ENCODE measurements around the gene PPP1R14D. TPM values are rescaled to one million over a fixed set of nuclear protein-coding genes. Genes with fewer than 3 reads are reported as not detected.
A peak's percentile ranks its signal among the peaks of the same experiment; 100 is the strongest.

The PPP1R14D gene
- total and polyA plus RNA-seq, 12 donors = not detected

- H3K27ac ChIP-seq = no peak within 1 kb of the TSS
- TF ChIP-seq CTCF (IDR thresholded peaks at IDR 0.05) = peak in 6 of 9 donors; percentile 9 to 45 (median 34)
- ATAC-seq (peak; percentile 59 to 83 (median 70)), DNase-seq (peak in 1 of 2 donors; percentile 36)
- intact Hi-C loops (cut with DNase I) = no loop called here
- peak within 1 kb of the TSS; percentile 12 to 61 (median 54) for H3K4me3 ChIP-seq
- H3K9me3 ChIP-seq = no peaks in the 10 kb centered on the region
- no peaks in the 10 kb centered on the region for H3K36me3 ChIP-seq
- peaks cover 0 to 32% (median 15%) of the 10 kb centered on the region in 7 donors for H3K27me3 ChIP-seq
- WGBS, 2 donors = 0 to 1% methylated on average over 65 to 74 of the region's 74 CpGs
- H3K4me1 ChIP-seq = peaks cover 0 to 13% (median 6%) of the 10 kb centered on the region in 9 donors
Measured at GRCh38 chr15:40873694-40874561, 45.4 kb upstream of the PPP1R14D start, which contains the start of gene RHOV. Gene RHOV (minus strand): TSS chr15:40874234. CDS start chr15:40874139, 95 bp downstream.

- peak overlapping the region in 9 of 10 donors; percentile 12 to 61 (median 54) for H3K4me3 ChIP-seq
- H3K27ac ChIP-seq = no peak overlapping the region
- 58% methylated on average over 33 of the region's 33 CpGs for WGBS, 2 donors
- H3K4me1 ChIP-seq = peaks cover 0 to 13% (median 6%) of the 10 kb centered on the region in 9 donors
- no peaks in the 10 kb centered on the region for H3K36me3 ChIP-seq
- ATAC-seq = no peak
- no peak for TF ChIP-seq CTCF (IDR thresholded peaks at IDR 0.05)
- no peaks in the 10 kb centered on the region for H3K9me3 ChIP-seq
- intact Hi-C loops (cut with DNase I) = no loop called here
- peaks cover 0 to 32% (median 15%) of the 10 kb centered on the region in 7 donors for H3K27me3 ChIP-seq
- DNase-seq = no peak
Measured at GRCh38 chr15:40872791-40873693, 44.5 kb upstream of the PPP1R14D start.

- Histone ChIP-seq H3K4me1 (peaks cover 0 to 13% (median 6%) of the 10 kb centered on the region in 9 donors), H3K27ac (no peak overlapping the region), H3K9me3 (no peaks in the 10 kb centered on the region), H3K36me3 (no peaks in the 10 kb centered on the region), H3K4me3 (no peak overlapping the region), H3K27me3 (peaks cover 0 to 32% (median 15%) of the 10 kb centered on the region in 7 donors)
- intact Hi-C loops (cut with DNase I) = no loop called here
- DNase-seq (no peak), ATAC-seq (no peak)
- TF ChIP-seq CTCF (IDR thresholded peaks at IDR 0.05) = no peak
- 85% methylated on average over 13 of the region's 13 CpGs for WGBS, 2 donors
Measured at GRCh38 chr15:40871749-40872617, 43.5 kb upstream of the PPP1R14D start.

Data from heart right ventricle (tissue), 16 donors.